GM18511 (cell line): ENCODE data around the gene SAFB.
"Not testable (repeated sequence)": the region's sequence is repeated elsewhere in the genome, so short reads cannot be mapped to it uniquely, and the experiment has no call there.

ENCODE experiments used
- ATAC-seq: cut with Tn5 transposase; IDR thresholded peaks from one replicate; pipeline ENCODE4 v1.9.1; 2021; ENCODE audit warnings: mild to moderate bottlenecking, moderate library complexity; ENCODE audit not compliant: unreplicated experiment

SAFB gene

DNA sequence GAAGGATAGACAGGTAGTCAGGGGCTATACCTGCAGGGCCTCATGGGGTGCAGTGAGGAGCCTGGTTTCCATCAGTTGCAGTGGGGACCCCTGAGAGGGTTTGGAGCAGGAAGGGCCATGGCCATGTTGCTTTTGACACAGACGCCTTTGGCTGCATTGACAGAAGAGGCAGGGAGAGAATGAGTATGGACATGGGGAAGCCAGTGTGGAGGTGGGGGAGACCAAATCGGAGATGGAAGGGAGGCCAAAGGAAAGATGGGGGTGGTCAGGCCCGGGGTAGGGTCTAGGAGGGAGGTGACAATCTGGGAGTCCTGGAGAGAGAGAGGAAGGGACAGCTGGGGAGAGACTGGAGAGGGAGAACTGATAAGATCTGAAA lies 59.2 kb downstream of the SAFB start:
- ATAC-seq, result no peak

DNA sequence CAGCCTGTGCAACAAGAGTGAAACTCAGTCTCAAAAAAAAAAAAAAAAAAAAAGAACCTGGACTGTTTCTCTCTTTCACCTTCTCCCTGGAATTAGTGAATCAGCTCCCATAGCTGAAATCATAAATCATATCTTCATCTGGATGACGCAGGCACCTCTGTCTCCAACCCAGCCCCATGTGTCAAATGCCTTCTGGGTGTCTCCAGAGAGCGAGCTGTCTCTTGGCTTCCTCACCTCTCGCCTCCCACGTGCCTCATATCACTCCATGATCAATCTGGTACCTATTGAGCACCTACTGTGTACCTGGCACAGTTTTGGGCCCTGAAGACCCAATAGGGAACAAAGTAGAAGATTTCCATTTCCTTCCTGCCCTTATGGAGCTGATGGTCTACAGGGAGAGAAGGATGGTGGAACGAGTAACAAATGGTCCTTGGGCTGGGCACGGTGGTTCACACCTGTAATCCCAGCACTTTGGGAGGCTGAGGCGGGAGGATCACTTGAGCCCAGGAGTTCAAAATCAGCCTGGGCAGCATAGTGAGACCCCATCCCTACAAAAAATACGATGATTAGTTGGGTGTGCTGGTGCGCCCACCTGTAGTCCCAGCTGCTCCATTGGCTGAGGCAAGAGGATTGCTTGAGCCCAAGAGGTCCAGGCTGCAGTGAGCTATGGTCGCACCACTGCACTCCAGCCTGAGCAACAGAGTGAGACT lies 60.4 kb downstream of the SAFB start:
- no peak for ATAC-seq

DNA sequence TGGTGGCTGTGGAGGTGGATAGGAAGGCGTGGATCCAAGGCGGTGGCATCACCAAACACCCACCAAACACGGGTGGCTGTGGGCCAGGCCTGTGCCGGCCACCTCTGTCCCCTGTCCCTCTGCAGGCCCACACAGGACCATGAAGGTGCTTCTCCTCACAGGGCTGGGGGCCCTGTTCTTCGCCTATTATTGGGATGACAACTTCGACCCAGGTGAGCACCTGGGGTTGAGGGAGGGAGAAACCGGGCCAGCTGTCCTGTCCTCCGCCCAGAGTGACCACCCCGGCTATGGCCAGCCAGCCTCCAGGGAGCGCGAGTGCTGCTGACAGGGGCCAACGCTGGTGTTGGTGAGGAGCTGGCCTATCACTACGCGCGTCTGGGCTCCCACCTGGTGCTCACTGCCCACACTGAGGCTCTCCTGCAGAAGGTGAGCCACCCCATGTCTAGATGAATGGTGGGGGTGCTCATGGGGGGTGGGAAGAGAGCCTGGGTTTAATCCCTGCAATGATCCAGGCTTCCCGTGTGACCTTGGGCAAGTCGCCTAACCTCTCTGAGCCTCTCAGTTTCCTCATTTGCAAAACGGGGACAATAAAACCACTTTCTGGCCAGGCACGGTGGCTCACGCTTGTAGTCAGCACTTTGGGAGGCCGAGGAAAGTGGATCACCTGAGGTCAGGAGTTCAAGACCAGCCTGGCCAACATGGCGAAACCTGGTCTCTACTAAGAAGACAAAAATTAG lies 62.0 kb downstream of the SAFB start:
- ATAC-seq, result no peak

DNA sequence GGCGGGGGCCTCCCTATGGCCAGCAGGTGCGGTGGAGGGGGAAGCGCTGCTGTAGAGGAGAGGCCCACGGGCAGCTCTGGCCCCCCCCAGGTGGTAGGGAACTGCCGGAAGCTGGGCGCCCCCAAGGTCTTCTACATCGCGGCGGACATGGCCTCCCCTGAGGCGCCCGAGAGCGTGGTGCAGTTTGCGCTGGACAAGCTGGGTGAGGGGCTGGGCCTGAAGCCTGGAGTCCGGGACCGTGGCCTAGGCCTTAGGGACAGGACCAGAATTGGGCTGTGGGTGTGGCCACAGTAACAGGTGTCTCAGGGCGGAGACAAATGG lies 63.4 kb downstream of the SAFB start:
- ATAC-seq, result no peak

DNA sequence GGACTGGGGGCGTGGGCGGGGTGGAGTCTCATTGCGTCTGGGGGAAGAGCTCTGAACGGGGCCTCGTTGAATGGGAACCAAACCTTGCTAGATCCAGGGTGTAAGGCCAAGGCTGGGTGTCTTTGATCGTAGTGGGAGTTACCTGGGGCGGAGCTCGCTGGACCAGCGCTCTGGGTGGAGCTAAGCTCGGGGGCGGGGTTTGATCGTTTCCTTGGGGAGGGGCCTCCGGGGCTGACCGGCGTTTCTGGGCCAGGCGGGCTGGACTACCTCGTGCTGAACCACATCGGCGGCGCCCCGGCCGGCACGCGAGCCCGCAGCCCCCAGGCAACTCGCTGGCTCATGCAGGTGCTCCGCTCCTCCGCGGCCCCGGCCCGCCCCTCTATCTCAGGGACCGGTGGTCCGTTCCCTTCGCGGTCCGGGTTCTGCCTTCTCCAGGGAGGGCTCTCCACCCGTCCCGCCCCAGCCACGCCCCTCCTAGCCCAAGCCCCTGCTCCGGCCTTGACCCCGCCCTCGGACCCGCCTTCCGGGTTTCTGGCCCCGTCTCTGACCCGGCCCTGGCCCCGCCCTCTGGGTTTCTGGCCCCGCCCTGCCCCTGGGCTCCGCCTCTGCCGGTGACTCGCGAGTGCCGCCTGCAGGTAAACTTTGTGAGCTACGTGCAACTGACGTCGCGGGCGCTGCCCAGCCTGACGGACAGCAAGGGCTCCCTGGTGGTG lies 63.9 kb downstream of the SAFB start:
- peak; percentile 66 for ATAC-seq

DNA sequence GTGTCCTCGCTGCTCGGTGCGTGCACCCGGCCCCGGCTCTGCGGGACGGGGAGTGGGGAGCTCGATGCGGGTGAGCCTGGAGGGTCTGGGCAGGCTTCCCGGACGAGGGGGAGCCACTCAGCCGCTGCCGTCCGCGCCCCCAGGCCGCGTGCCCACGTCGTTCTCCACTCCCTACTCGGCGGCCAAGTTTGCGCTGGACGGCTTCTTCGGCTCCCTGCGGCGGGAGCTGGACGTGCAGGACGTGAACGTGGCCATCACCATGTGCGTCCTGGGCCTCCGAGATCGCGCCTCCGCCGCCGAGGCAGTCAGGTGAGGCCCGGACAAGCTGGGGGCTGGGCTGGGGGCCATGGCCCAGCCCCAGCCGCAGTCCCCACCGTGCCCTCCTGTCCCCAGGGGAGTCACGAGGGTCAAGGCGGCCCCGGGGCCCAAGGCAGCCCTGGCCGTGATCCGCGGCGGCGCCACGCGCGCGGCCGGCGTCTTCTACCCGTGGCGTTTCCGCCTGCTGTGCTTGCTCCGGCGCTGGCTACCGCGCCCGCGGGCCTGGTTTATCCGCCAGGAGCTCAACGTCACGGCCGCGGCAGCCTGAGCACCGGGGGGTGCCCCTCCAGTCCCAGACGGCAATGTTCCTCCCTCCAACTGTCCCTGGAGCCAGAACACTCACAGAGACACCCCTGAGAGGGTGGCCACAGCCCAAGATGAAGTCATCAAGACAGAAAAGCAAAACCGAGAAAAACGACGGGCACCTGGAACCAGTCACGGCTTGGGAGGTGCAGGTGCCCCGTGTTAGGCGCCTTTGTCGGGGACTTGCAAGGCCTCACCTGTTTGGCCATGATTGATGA lies 64.7 kb downstream of the SAFB start:
- ATAC-seq, result no peak

DNA sequence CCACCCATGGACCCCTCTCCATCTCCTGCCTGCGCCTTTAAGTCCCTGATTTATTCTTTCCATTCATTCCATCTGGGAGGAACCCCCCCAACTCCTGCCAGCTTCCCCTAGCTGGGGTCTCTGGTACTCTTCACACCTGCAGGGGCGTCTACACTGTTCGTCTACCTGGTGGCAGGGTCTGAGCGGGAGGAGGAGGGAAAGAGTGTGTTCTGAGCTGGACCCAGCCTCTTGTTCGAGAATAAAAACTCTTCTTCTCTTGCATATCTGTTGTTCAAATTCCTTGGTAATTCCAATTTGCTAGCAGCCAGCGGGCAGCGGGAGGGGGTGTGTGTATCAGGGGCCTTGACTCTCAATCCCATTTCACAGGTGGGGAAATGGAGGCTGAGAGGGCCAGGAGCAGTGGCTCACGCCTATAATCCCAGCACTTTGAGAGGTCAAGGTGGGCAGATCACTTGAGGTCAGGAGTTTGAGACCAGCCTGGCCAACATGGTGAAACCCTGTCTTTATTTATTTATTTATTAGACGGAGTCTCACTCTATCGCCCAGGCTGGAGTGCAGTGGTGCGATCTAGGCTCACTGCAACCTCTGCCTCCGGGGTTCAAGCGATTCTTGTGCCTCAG lies 65.5 kb downstream of the SAFB start:
- ATAC-seq, result not testable (repeated sequence)

DNA sequence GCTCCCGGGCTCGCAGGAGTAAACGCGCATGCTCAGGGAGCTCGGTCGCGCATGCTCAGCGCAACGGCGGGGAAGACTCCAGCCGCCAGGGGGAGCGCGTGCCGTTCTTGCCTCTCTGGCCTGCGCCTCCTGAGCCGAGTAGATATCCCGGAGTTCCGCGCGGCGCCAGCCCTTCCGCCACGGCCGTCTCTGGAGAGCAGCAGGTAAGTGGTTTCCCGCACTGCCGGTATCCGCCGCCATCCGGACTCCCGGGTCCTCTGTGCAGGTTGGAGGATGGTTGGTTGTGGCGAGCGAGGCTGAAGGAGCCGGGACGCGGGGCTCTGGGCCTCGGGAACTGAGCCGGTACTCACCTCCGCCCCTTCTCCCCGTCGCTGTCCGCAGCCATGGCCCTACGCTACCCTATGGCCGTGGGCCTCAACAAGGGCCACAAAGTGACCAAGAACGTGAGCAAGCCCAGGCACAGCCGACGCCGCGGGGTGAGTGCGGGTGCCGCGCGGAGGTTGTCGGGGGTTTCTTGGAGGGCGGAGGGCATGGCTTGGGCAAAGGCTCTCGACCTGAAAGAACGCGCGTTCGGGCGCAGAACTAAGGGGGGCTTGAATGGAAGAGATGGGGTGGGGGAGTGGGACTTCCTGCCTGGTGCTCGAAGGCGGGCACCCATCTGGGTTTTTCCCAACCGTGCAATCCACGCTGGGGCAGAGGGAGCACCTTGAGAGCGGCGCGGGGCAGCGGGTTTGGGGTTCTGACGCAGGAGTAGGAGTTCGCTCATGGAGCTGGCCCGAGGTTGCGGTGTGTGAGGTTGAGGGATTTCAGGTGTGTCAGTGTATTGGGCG lies 67.5 kb downstream of the SAFB start, which contains the start of gene RPL36:
Gene RPL36, plus strand, starts transcription at position 171 of the 830 bp plus-strand sequence. Its CDS starts 213 bp downstream, at position 384.
- peak; percentile 38 for ATAC-seq

DNA sequence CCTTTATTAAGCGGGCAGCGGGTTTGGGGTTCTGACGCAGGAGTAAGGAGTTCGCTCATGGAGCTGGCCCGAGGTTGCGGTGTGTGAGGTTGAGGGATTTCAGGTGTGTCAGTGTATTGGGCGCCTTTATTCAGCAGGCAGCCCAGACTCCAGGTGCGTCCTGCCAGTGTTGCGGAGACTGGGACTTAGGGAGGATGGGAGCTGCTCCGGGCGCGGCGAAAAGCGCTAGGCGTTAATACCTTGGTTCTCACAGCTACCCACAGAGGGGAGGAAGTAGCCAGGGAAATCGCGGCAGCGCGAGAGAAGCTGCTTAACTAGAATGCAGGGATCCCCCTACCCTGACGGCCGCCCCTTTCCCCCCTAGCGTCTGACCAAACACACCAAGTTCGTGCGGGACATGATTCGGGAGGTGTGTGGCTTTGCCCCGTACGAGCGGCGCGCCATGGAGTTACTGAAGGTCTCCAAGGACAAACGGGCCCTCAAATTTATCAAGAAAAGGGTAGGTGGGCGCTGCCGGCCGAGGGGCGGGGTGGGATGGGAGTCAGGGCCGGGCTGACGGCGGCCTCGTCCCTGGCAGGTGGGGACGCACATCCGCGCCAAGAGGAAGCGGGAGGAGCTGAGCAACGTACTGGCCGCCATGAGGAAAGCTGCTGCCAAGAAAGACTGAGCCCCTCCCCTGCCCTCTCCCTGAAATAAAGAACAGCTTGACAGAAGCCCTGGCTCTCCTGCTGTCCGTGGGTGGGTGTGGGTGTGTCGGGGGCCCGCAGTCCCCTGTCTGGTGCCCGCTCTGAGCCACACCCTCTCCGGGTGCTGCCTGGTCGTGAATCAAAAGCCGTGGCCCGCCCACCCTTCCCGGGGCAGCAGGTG lies 68.3 kb downstream of the SAFB start:
- no peak for ATAC-seq

DNA sequence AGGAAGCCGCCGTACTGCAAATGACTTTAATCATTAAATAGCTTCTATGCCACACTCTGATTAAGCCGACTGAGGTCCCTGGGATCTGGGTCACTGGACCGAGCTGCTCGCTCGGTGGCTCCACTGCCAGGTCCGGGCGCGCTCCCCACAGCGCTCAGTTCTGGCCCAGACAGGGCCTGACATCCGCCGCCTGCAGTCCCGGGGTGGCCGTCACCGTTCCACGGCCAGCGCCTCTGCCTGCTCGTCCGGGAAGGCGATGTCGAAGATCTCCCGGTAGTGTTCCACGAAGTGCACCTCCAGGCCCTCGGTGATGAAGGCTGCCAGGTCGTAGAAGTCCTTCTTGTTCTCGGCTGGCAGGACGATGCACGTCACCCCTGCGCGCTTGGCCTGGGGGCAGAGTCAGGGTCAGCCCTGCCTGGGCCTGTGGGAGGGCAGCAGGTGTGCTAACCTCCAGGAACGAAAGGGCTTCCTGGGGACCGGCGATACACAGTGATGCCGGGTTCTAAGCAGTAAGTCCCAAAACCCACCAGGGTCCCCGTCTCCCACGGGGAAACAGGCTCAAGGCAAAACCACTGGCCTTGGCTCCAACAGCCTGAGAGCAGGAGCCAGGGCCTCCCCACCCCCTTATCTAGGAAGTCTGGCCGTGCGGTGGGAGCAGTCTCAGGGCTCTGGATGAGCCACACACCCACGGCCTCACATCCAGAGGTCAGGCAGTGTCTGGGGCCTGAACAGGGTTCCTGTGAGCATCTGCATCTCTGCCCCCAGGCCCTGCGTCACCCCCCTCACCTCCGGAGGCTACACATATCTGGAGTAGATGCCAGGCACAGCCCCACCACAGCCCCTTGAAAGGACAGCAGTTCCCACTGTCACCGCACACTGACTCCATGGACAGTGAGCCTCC lies 69.2 kb downstream of the SAFB start:
- ATAC-seq, result no peak

DNA sequence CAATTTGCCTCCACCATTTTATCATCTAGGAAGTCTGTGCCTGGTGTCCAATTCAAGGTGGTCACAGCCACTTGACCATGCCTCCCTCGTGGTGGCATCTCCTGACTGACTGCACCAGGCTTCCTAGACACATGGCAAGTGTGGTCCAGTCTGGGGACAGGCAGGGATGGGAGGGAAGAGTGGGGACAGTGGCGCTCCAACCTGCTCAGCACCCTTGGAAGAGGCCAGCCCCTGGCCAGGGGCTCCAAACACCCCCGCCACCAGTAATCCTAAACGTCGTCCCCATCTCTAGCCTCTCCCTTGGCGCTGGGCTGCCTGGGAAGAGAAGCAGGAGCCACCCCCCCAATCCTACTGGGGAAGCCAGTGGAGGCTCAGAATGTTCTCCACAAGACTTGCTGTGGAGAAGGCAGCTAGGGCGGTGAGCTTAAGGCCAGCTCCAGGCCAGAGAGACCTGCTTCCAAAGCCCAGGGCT lies 69.9 kb downstream of the SAFB start:
- ATAC-seq, result no peak

DNA sequence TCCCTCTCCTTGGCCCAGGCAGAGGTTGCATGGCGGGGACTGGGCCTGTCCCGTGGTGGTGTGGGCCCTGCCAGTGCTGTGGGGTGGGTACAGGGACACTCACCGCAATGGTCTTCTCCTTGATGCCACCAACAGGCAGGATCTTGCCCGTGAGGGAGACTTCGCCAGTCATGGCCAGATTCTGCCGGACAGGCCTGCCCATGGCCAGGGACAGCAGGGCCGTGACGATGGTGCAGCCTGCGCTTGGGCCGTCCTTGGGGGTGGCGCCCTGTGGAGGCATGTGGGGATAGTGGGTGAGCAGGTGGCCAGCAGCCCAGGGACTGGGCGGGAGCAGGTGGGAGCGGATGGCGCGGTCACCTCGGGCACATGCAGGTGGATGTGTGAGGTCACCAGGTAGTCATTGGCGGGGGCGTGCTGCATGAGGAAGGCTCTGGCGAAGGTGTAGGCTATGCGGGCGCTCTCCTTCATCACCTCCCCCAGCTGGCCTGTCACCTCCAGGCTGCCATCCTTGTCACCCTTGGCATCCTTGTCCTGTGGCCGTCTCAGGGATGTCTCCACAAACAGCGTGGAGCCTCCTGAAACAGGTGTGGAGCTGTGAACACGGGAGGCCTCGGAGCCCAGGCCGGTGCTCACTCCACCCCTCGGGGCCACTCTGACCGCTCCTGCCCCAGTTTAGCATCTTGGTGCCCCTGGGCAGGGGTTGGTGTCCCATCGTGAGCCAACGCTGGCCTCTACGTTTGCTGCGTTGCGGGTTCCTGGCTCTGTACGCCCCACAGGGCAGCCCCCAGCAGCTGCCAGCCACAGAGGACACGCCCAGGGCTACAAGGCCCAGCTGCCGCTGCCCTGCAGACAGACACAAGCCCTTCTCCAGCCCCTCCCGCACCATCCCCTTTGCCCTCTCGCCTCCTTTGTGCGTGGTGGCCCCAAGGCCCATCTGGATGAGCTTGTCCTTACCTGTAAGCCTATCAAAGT lies 70.6 kb downstream of the SAFB start:
- ATAC-seq, result no peak

DNA sequence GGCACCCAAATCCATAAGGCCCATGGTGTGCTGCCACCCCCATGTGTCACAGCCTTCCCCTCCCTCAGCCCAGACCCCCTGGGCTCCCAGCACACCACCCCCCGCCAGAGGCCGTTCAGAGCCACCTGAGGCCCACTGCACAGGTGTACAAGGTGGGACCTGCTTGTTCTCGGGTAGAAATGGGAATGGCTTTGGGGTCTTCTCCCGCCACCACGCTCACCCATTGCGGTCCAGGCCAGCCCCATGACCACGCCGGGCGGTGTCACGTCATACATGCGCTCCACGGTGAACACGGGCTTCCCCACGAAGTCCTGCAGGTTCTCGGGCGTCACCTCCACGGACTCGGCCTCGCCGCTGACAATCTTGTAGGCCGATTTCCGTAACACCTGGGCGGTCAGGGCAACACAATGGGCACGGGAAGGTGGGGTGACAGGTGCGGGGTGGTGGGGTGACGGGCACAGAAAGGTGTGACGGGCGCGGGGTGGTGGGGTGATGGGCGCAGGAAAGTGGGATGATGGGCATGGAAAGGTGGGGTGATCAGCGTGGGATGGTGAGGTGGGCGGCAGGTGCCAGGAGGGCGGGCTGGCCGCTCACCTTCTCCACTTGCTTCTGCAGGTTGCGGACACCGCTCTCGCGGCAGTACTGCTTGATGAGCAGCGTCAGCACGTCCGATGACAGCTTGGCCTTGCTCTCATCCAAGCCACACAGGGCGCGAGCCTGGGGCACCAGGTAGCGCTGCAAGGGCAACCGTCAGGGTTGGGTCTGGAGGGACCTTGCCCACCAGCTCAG lies 71.5 kb downstream of the SAFB start:
- no peak for ATAC-seq

DNA sequence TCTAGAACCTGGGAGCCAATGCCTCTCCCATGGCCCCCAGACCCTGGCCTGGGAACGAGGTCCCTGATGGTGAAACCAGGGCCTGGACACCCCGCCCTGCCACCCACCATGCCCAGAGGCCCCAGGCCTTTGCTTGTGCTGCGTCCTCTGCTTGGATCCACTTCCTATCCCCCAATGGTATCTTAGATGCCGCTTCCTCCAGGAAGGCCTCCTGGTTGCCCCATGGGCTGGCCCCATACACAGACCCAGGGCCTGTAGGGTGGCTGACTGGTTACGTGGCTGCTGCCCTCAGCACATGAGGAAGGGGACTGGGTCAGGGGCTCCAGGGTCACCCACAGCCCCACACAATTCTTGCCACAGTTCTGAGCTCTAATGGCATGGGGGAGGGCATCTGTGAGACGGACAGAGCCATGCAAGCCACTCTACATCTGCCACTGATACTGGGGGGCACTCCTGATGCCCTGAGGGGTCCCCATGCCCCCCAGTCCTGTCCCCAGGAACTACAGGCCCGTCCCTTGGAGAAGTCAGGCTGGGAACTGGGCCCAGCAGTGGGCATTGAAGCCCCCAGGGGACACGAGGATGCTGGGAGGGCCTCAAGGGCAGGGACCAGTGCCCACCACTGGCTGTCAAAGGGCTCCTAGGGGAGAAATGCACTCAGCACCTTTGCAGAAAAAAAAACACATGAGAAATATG lies 72.2 kb downstream of the SAFB start:
- ATAC-seq, result no peak

DNA sequence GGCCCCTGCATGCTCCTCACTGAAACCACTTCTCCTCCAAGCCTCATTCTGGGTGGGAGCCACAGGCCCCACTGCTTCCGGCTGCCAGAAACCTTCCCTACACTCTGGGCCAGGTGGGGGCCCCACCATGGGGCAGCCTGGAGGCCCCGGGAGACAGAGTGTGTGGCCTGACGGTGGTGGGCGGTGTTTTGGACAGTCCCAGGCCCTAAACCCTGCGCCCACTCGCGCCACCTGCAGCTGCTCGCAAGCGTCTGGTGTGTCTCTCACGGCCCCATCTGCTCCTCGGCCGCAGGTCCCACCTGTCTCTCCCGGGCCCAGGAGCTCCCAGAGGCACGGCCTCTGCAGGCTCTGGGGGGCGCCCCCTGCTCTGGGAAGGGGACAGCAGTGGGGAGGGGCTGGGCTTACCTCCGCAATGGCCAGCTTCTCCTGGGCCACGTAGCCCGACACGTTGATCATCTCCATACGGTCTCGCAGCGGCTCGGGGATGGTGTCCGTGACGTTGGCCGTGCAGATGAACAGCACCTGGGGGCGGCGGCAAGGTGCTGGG lies 72.8 kb downstream of the SAFB start:
- no peak for ATAC-seq
